SK-N-MC (cell line): ENCODE measurements around the gene NDUFS6.
A peak's percentile ranks its signal among the peaks of the same experiment; 100 is the strongest.

Experiments used
- DNase-seq: peaks from one replicate; pipeline ENCODE4 v3.0.0-alpha.2; 2011; ENCODE audit warnings: low read depth, low spot score
- H3K27ac ChIP-seq: fragments of 200-600 bp; sonication (generic); 2 replicates; pipeline ENCODE4 v1.5.1; 2016; ENCODE audit warnings: mixed run types
- H3K36me3 ChIP-seq: fragments of 200-600 bp; sonication (generic); 2 replicates; pipeline ENCODE4 v1.6.1; 2017; ENCODE audit warnings: antibody characterized with exemption, low read length, mixed read lengths; ENCODE audit not compliant: insufficient read depth
- H3K4me3 ChIP-seq: fragments of 200-600 bp; sonication (generic); 2 replicates; pipeline ENCODE4 v1.5.1; 2016
- H3K9ac ChIP-seq: fragments of 200-600 bp; sonication (generic); 2 replicates; pipeline ENCODE4 v1.8.0; 2017; ENCODE audit warnings: mixed run types, mixed read lengths; ENCODE audit not compliant: insufficient read length
- H3K9me3 ChIP-seq: fragments of 200-600 bp; sonication (generic); 2 replicates; pipeline ENCODE4 v1.6.1; 2017; ENCODE audit warnings: low read depth, mild to moderate bottlenecking, antibody characterized with exemption, low read length, moderate library complexity, mixed read lengths
- EZH2 ChIP-seq: fragments of 200-600 bp; sonication (generic); IDR thresholded peaks from one replicate; pipeline ENCODE4 v1.6.1; 2017; ENCODE audit warnings: antibody characterized with exemption
- FOXP2 ChIP-seq: optimal IDR thresholded peaks from 2 replicates; pipeline ENCODE3; 2011; ENCODE audit warnings: mild to moderate bottlenecking, moderate library complexity; ENCODE audit not compliant: insufficient read depth; ENCODE audit errors: extremely low read length, control extremely low read depth
- POLR2AphosphoS5 ChIP-seq: IDR thresholded peaks from 2 replicates; pipeline ENCODE4 v1.6.1; 2012; ENCODE audit warnings: mild to moderate bottlenecking, low read depth, low read length, borderline replicate concordance

The NDUFS6 gene

GRCh38 chr5:1826235-1826980 is 25.2 kb downstream of the NDUFS6 start:
- Histone ChIP-seq H3K9ac (no peak overlapping the region), H3K9me3 (no peaks in the 10 kb centered on the region), H3K4me3 (no peak overlapping the region), H3K36me3 (peaks cover under 1% of the 10 kb centered on the region; the same call in 1 of the 2 replicates), H3K27ac (no peak overlapping the region)
- no peak for DNase-seq
- no peak for TF ChIP-seq FOXP2

GRCh38 chr5:1827025-1827885 is 26.0 kb downstream of the NDUFS6 start:
- DNase-seq, result no peak
- Histone ChIP-seq H3K36me3 (no peaks in the 10 kb centered on the region; the same call in 1 of the 2 replicates), H3K27ac (no peak overlapping the region), H3K9ac (no peak overlapping the region), H3K4me3 (peak overlapping the region; percentile 13; the same call in 1 of the 2 replicates), H3K9me3 (no peaks in the 10 kb centered on the region)
- TF ChIP-seq EZH2 (no peak), POLR2AphosphoS5 (no peak), FOXP2 (no peak)

- Histone ChIP-seq H3K9me3 (no peaks in the 10 kb centered on the region), H3K9ac (no peak overlapping the region), H3K27ac (no peak overlapping the region), H3K4me3 (peak overlapping the region; percentile 13; the same call in 1 of the 2 replicates), H3K36me3 (no peaks in the 10 kb centered on the region)
- DNase-seq, result no peak
- TF ChIP-seq EZH2 (no peak), FOXP2 (no peak), POLR2AphosphoS5 (no peak)
Observed at GRCh38 chr5:1827886-1828397, 26.7 kb downstream of the NDUFS6 start.

GRCh38 chr5:1830571-1831228 is 29.5 kb downstream of the NDUFS6 start:
- Histone ChIP-seq H3K36me3 (no peaks in the 10 kb centered on the region), H3K9me3 (no peaks in the 10 kb centered on the region), H3K27ac (no peak overlapping the region), H3K9ac (no peak overlapping the region), H3K4me3 (no peak overlapping the region)
- no peak for DNase-seq
- TF ChIP-seq FOXP2 (no peak), POLR2AphosphoS5 (no peak), EZH2 (no peak)

- Histone ChIP-seq H3K4me3 (no peak overlapping the region), H3K9ac (no peak overlapping the region), H3K9me3 (no peaks in the 10 kb centered on the region), H3K36me3 (no peaks in the 10 kb centered on the region), H3K27ac (no peak overlapping the region)
- TF ChIP-seq EZH2, result no peak
- TF ChIP-seq POLR2AphosphoS5, result no peak
- no peak for TF ChIP-seq FOXP2
- no peak for DNase-seq
Observed at GRCh38 chr5:1831257-1831656, 30.1 kb downstream of the NDUFS6 start.

- DNase-seq, result no peak
- Histone ChIP-seq H3K9ac (no peak overlapping the region), H3K9me3 (no peaks in the 10 kb centered on the region), H3K27ac (no peak overlapping the region), H3K4me3 (no peak overlapping the region), H3K36me3 (no peaks in the 10 kb centered on the region)
- no peak for TF ChIP-seq POLR2AphosphoS5
- TF ChIP-seq FOXP2, result no peak
- TF ChIP-seq EZH2, result no peak
Observed at GRCh38 chr5:1831677-1832313, 30.6 kb downstream of the NDUFS6 start.

GRCh38 chr5:1832511-1833250 is 31.5 kb downstream of the NDUFS6 start:
- H3K27ac ChIP-seq, result no peak overlapping the region
- no peak overlapping the region for H3K4me3 ChIP-seq
- no peak for DNase-seq
- no peaks in the 10 kb centered on the region for H3K9me3 ChIP-seq
- no peak for TF ChIP-seq EZH2
- TF ChIP-seq POLR2AphosphoS5, result no peak
- TF ChIP-seq FOXP2, result no peak
- H3K36me3 ChIP-seq, result no peaks in the 10 kb centered on the region
- H3K9ac ChIP-seq, result no peak overlapping the region
